Caco-2 (cell line): ENCODE results near the gene DNAH8. TPM values are rescaled to one million over a fixed set of nuclear protein-coding genes. Genes with fewer than 3 reads are reported as not detected.
A peak's percentile ranks its signal among the peaks of the same experiment; 100 is the strongest.

ENCODE experiments used
- BruUV-seq: library from RNA; stranded (reverse); fragments of 400-500 nt; replicated peaks from 2 replicates; lab custom pipeline; 2021; lab: Mats Ljungman, UMichigan
- CTCF ChIA-PET: fragments of 300-600 bp; sonication (Branson Sonifier 250); formaldehyde crosslinking; loops from one replicate; lab custom pipeline; 2022; ENCODE audit warnings: antibody characterized with exemption; lab: Charles Lee
- POLR2A ChIA-PET: fragments of 300-600 bp; sonication (Branson Sonifier 250); formaldehyde crosslinking; loops from one replicate; lab custom pipeline; 2022; ENCODE audit warnings: antibody characterized with exemption; lab: Charles Lee
- DNase-seq, 2 experiments: peaks; one replicate each; pipeline versions ENCODE4 v3.0.0 to v3.0.0-alpha.2; 2020 to 2022
- H3K27me3 ChIP-seq: replicated peaks from 2 replicates; pipeline ENCODE4 v1.6.0; 2011; ENCODE audit warnings: low read length; ENCODE audit not compliant: control insufficient read depth, insufficient read depth
- H3K36me3 ChIP-seq: 2 replicates; pipeline ENCODE4 v1.5.1; 2011; ENCODE audit warnings: low read length; ENCODE audit not compliant: control insufficient read depth, insufficient read depth
- H3K4me1 ChIP-seq: fragments of 250-450 bp; sonication (Bioruptor Pico); 2 replicates; pipeline ENCODE4 v1.5.1; 2020; ENCODE audit warnings: mild to moderate bottlenecking
- H3K4me3 ChIP-seq: 2 replicates; pipeline ENCODE4 v1.5.1; 2011; ENCODE audit warnings: low read depth, mild to moderate bottlenecking, control low read depth, low read length
- H3K9me3 ChIP-seq: fragments of 250-450 bp; sonication (Bioruptor Pico); 2 replicates; pipeline ENCODE4 v1.5.1; 2020; ENCODE audit warnings: mild to moderate bottlenecking, moderate library complexity
- H3K27ac Mint-ChIP-seq: one replicate; pipeline ENCODE4 v1.8.0; 2022; ENCODE audit warnings: mixed read lengths; ENCODE audit not compliant: unreplicated experiment
- H3K27me3 Mint-ChIP-seq: one replicate; pipeline ENCODE4 v1.8.0; 2022; ENCODE audit warnings: mixed read lengths; ENCODE audit not compliant: insufficient read depth, unreplicated experiment
- H3K36me3 Mint-ChIP-seq: one replicate; pipeline ENCODE4 v1.8.0; 2022; ENCODE audit warnings: mild to moderate bottlenecking, mixed read lengths; ENCODE audit not compliant: insufficient read depth, unreplicated experiment
- H3K4me1 Mint-ChIP-seq: one replicate; pipeline ENCODE4 v1.8.0; 2022; ENCODE audit warnings: low read depth, mixed read lengths; ENCODE audit not compliant: unreplicated experiment
- H3K4me3 Mint-ChIP-seq: one replicate; pipeline ENCODE4 v1.8.0; 2022; ENCODE audit warnings: mild to moderate bottlenecking, moderate library complexity, mixed read lengths; ENCODE audit not compliant: unreplicated experiment
- H3K9me3 Mint-ChIP-seq: one replicate; pipeline ENCODE4 v1.8.0; 2022; ENCODE audit warnings: mixed read lengths; ENCODE audit not compliant: unreplicated experiment
- intact Hi-C: fragments of 100-400 bp; cut with micrococcal nuclease; formaldehyde crosslinking; loops from one replicate; pipeline ENCODE4 v1.10.0; 2022; ENCODE audit not compliant: unreplicated experiment
- total RNA-seq: library from RNA; stranded (reverse); gene quantifications from 2 replicates; pipeline ENCODE4 v1.2.3, GENCODE V29; 2022
- TF ChIP-seq, protein P1 (sequence below), 2 experiments: fragments of 200-600 bp in 1 of 2; IDR thresholded peaks; 1 replicate in 1 of 2; 2 replicates in 1 of 2; pipeline versions ENCODE4 v1.5.1 to v1.8.0; 2011 to 2022; ENCODE audit warnings: antibody characterized with exemption in 1 of 2, control low read depth in 1 of 2, inconsistent platforms in 1 of 2, low read depth in 1 of 2, low read length in 1 of 2, mild to moderate bottlenecking in 1 of 2, moderate library complexity in 1 of 2; ENCODE audit not compliant: insufficient read depth in 1 of 2, severe bottlenecking in 1 of 2, unreplicated experiment in 1 of 2

DNAH8 gene
- total RNA-seq, 1 experiment from 2014 or later, result not detected

- Histone ChIP-seq H3K9me3 (no peaks in the 10 kb centered on the region), H3K27me3 (no peaks in the 10 kb centered on the region), H3K4me1 (peaks cover 36% of the 10 kb centered on the region), H3K36me3 (no peaks in the 10 kb centered on the region), H3K4me3 (no peak overlapping the region)
- H3K4me3 Mint-ChIP-seq, result peak overlapping the region; percentile 30
- CTCF ChIA-PET, result interaction anchor here (0.9 to 2.9 kb wide), 5 partner anchors 22 to 215 kb away, joined by 3 to 18 read pairs (median 5); no protein-coding TSS in a partner anchor
- no TSS peak for BruUV-seq
- TF ChIP-seq, protein P1, sequence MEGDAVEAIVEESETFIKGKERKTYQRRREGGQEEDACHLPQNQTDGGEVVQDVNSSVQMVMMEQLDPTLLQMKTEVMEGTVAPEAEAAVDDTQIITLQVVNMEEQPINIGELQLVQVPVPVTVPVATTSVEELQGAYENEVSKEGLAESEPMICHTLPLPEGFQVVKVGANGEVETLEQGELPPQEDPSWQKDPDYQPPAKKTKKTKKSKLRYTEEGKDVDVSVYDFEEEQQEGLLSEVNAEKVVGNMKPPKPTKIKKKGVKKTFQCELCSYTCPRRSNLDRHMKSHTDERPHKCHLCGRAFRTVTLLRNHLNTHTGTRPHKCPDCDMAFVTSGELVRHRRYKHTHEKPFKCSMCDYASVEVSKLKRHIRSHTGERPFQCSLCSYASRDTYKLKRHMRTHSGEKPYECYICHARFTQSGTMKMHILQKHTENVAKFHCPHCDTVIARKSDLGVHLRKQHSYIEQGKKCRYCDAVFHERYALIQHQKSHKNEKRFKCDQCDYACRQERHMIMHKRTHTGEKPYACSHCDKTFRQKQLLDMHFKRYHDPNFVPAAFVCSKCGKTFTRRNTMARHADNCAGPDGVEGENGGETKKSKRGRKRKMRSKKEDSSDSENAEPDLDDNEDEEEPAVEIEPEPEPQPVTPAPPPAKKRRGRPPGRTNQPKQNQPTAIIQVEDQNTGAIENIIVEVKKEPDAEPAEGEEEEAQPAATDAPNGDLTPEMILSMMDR (IDR thresholded peaks at IDR 0.05; ENCODE audit: insufficient read depth in 1 of 2, low read depth in 1 of 2, low read length in 1 of 2, severe bottlenecking in 1 of 2, unreplicated experiment in 1 of 2), result no peak
- H3K27ac Mint-ChIP-seq, result peak overlapping the region; percentile 64
- no peaks in the 10 kb centered on the region for H3K36me3 Mint-ChIP-seq
- POLR2A ChIA-PET, result interaction anchor here (0.5 to 1.2 kb wide), 2 partner anchors 229 to 271 kb away, joined by 3 to 8 read pairs; no protein-coding TSS in a partner anchor
- H3K27me3 Mint-ChIP-seq, result peaks cover 5% of the 10 kb centered on the region
- peak; percentile 45 for DNase-seq
- peaks cover 32% of the 10 kb centered on the region for H3K4me1 Mint-ChIP-seq
- no peaks in the 10 kb centered on the region for H3K9me3 Mint-ChIP-seq
- intact Hi-C loops, result loop anchor here (5.0 kb wide), 1 partner anchor 88 kb away; no protein-coding TSS in a partner anchor
Measured at GRCh38 chr6:38974389-38975151, 259.5 kb downstream of the DNAH8 start.

GRCh38 chr6:38975621-38976049 is 260.5 kb downstream of the DNAH8 start:
- peaks cover 36% of the 10 kb centered on the region for H3K4me1 ChIP-seq
- peak in 1 of 2 experiments; percentile 59 for DNase-seq
- H3K27me3 ChIP-seq, result no peaks in the 10 kb centered on the region
- peak overlapping the region; percentile 64 for H3K27ac Mint-ChIP-seq
- H3K36me3 ChIP-seq, result no peaks in the 10 kb centered on the region
- H3K9me3 ChIP-seq, result no peaks in the 10 kb centered on the region
- BruUV-seq, result no TSS peak
- intact Hi-C loops, result no loop called here
- ChIA-PET CTCF (interaction anchor here (0.9 to 2.9 kb wide), 5 partner anchors 21 to 214 kb away, joined by 3 to 18 read pairs (median 3); no protein-coding TSS in a partner anchor), POLR2A (interaction anchor here (0.6 to 1.1 kb wide), 3 partner anchors 139 to 272 kb away, joined by 3 to 6 read pairs (median 3); no protein-coding TSS in a partner anchor)
- peaks cover under 1% of the 10 kb centered on the region for H3K27me3 Mint-ChIP-seq
- H3K9me3 Mint-ChIP-seq, result no peaks in the 10 kb centered on the region
- H3K36me3 Mint-ChIP-seq, result no peaks in the 10 kb centered on the region
- TF ChIP-seq, protein P1 (IDR thresholded peaks at IDR 0.05; ENCODE audit: insufficient read depth in 1 of 2, low read depth in 1 of 2, low read length in 1 of 2, severe bottlenecking in 1 of 2, unreplicated experiment in 1 of 2), result no peak
- peak overlapping the region; percentile 30 for H3K4me3 Mint-ChIP-seq
- H3K4me3 ChIP-seq, result no peak overlapping the region
- H3K4me1 Mint-ChIP-seq, result peaks cover 32% of the 10 kb centered on the region

DNA sequence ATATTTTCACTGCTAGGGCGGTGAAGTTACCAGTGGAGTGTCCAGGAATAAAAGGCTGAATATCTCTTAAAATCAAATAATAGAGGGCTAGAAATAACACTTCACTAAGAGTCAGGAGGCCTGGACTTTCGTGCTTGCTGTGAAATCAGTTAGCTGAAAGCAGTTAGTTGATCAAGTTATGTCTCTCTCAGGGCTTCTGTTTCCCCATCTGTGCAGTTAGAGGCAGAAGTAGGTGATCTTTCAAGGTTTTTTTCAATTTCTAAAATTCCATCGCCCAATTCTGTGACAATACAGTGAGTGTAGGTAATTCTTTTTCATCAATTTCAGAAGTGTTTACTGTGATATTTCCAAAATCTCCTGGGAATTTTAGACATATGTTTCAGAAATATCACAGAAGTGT is 260.9 kb downstream of the DNAH8 start:
- POLR2A ChIA-PET, result interaction anchor here (1.0 to 1.1 kb wide), 2 partner anchors 138 to 273 kb away, joined by 3 to 6 read pairs; no protein-coding TSS in a partner anchor
- no peaks in the 10 kb centered on the region for H3K9me3 ChIP-seq
- Mint-ChIP-seq H3K27ac (peak overlapping the region; percentile 64), H3K4me3 (peak overlapping the region; percentile 30), H3K27me3 (no peaks in the 10 kb centered on the region), H3K9me3 (no peaks in the 10 kb centered on the region), H3K36me3 (no peaks in the 10 kb centered on the region), H3K4me1 (peaks cover 32% of the 10 kb centered on the region)
- TF ChIP-seq, protein P1 (IDR thresholded peaks at IDR 0.05; ENCODE audit: insufficient read depth in 1 of 2, low read depth in 1 of 2, low read length in 1 of 2, severe bottlenecking in 1 of 2, unreplicated experiment in 1 of 2), result no peak
- no peaks in the 10 kb centered on the region for H3K27me3 ChIP-seq
- peaks cover 36% of the 10 kb centered on the region for H3K4me1 ChIP-seq
- BruUV-seq, result no TSS peak
- H3K4me3 ChIP-seq, result no peak overlapping the region
- intact Hi-C loops, result no loop called here
- DNase-seq, result no peak
- CTCF ChIA-PET, result interaction anchor here (0.9 to 2.9 kb wide), 4 partner anchors 21 to 118 kb away, joined by 3 to 18 read pairs (median 7); no protein-coding TSS in a partner anchor
- no peaks in the 10 kb centered on the region for H3K36me3 ChIP-seq
